GM19455 (cell line): ENCODE results near the gene PLAC1.

Source experiments
- ATAC-seq: cut with Tn5 transposase; IDR thresholded peaks from one replicate; pipeline ENCODE4 v1.9.1; 2021; ENCODE audit not compliant: unreplicated experiment

PLAC1 gene

GRCh38 chrX:134591502-134591901, 66.8 kb downstream of the PLAC1 start:
- no peak for ATAC-seq

DNA sequence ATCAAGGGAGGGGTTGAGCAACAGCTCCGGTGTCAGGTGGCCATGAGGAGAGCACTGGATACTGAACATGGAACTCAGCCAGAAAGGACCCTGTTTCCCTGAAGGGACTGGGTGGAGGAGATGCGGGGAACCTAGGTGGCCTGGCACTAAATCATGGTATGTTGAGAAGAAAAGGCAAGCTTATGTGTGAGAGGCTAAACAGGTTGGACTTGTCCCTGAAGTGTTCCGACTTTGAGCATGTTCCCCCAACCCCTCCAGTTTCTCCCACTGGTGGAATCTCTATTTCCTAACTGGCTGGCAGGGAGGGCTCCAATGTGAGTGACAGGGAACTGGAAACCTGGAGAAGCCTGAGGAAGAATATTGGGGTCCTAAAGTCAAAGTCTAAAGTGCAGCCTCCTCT, 69.5 kb downstream of the PLAC1 start:
- ATAC-seq = no peak

GRCh38 chrX:134580907-134581306, 77.4 kb downstream of the PLAC1 start:
- no peak for ATAC-seq

DNA sequence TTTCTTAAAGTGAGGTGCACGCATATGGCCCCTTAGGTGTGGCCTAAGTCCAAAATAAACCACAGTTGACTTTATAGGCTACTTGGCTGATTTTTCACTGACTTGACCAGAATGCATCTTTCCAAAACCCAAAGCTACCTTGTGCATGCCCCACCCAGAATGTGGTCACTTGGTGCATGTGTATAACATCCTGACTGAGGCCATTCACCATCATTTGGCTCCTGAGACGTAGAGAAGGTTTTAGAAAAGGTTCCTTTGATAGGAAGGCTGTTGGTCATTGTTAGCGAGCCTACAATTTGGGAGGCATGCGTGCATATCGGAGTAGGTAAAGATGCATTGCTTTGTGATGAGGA, 84.6 kb downstream of the PLAC1 start:
- no peak for ATAC-seq

DNA sequence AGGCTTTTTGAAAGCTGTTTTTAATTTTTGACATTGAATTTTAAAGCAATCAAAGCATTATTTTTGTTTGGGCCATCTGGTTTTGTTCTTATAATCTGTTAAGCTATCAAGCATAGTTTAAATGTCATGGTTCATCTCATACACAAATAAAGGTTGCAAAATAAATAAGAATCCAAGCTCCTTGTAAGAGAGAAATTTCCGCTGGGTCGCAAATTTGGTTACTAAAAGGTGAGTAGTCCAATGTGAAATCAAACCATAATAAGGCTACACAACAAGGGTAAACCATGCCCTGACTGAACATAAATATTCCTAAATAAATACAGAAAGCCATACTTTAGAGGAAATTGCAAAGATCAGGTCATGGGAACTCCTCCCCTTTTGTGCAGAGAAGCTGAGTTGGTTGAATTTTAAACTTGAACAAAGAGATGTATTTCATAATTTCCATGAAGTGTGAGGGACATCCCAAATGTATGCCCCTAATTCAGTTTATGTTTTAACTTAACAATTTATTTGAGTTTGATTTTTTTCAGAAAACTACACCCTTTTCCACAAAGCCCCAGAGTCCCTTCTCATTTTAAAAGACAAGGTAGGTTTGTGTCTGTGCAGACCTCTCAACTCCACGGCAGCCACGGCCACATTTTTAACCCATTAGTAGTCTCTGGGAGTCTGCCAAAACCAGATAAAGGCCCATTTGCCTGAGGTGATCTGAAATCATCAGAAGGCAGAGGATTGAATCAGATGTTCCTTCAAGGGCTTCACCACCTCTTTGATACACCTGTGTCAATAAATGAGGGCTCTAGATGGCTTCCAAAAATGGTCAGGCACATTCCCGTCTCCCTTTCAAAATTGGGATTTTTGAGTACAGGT, 85.2 kb downstream of the PLAC1 start:
- ATAC-seq = no peak

- ATAC-seq = no peak
These were observed 86.5 kb downstream of the PLAC1 start for GRCh38 chrX:134571796-134572195.

GRCh38 chrX:134570899-134571298, 87.4 kb downstream of the PLAC1 start:
- no peak for ATAC-seq

DNA sequence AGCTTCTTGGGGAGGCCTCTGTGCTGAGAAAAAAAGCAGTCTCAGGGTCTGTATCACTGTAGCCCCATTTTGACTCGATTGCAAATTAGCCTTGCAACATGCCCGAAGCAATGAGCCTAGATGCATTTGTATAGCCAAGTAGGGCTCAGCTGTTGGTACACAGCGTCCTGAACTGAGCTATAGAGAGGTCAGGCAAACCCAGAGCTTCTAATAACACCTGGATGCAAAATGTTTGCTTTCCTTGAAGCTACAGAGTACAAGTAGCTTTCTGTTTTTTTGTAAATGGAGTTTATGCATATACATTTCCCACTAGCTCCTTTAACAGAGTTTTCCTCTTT, 87.8 kb downstream of the PLAC1 start:
- no peak for ATAC-seq

- ATAC-seq = no peak
These were observed 89.0 kb downstream of the PLAC1 start for GRCh38 chrX:134569306-134569705.

DNA sequence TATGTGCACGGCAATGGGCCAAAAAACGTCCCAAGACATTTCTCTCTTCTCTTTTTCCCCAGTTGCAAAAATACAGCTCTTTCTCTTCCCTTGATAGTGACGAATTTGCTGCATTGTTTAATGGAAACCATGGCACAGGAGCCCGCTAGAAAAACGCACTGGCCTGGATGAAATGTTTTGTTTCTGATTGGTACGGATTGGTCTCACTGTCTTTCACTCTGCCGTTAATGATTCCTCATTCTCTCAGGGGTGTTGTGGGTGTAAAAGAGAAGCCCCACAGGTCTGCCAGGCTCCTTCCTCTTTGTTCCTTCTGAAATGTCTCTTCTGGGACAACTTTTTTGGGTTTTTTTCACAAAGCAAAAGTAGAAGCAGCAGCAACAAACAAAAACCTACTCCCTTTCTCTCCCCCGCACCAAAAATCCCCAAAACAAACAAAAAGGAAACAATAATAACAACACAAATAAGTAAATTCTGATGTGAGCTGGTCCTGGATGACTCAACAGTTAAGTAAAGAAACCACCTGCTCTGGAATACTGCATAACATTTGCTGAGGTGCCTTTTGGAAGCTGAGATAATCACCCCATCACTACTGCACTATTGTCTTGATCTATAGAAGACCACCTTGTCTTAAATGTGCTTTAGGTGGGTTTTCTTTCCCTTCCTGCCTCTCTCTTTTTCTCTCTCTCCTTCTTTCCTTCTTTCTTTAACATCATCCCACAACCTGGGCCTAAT, 89.8 kb downstream of the PLAC1 start:
- no peak for ATAC-seq

DNA sequence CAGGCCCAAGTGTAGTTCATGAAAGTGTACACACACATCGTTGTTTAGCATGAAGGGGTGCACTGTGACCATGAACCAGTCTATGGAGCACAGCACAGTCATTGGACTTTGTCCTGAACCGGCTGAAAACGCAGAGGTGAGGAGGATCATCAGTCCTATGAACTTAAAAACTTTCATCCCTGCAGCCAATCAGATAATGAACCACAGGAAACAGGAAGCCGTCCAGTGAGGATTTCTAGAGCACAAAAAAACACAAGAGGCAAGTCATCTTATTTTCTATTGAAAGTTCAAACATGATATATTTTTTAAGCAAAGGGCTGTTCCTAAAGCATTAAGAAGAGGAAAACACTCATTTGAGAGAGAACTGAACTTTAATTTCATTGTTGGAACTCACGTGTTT, 91.8 kb downstream of the PLAC1 start:
- no peak for ATAC-seq

- ATAC-seq = no peak
These were observed 96.3 kb downstream of the PLAC1 start for GRCh38 chrX:134562002-134562401.

DNA sequence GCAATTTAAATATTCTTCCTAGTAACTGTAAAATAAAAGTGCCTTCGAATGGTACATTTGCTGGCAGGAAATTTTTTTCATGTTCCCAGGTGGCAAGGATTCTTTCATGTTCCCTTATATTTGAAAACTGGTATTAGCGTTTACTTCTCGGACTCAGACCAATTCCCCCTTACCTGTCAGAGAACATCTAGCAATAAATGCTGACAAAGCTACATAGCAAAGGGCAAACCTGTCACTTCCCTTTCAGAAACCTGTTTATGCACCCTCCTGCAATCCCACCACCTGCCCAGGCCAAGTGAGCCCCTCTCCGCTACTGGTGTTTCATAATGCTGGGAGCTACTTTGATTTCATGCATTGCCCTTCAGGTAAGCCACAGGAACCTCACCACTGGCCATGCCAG, 100.1 kb downstream of the PLAC1 start:
- no peak for ATAC-seq

DNA sequence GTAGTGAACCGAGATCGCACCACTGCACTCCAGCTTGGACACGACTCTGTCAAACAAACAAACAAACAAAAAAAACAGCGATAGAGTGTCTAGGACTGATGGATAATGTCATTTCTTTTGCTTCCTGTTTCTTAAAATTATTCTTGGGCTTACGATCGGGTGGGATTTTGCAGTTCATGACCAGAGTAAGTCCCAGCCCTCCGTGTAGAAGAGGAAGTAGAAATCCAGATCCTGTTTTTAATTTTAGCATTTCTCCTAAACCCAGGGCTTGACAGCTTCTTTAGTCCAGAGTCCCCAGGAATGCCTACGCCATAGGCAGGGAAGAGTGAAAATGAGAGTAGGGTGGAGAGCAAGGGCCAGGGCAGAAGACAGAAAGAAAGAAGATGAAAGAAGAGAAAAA, 104.0 kb downstream of the PLAC1 start:
- no peak for ATAC-seq

GRCh38 chrX:134552351-134552750, 105.9 kb downstream of the PLAC1 start:
- no peak for ATAC-seq

DNA sequence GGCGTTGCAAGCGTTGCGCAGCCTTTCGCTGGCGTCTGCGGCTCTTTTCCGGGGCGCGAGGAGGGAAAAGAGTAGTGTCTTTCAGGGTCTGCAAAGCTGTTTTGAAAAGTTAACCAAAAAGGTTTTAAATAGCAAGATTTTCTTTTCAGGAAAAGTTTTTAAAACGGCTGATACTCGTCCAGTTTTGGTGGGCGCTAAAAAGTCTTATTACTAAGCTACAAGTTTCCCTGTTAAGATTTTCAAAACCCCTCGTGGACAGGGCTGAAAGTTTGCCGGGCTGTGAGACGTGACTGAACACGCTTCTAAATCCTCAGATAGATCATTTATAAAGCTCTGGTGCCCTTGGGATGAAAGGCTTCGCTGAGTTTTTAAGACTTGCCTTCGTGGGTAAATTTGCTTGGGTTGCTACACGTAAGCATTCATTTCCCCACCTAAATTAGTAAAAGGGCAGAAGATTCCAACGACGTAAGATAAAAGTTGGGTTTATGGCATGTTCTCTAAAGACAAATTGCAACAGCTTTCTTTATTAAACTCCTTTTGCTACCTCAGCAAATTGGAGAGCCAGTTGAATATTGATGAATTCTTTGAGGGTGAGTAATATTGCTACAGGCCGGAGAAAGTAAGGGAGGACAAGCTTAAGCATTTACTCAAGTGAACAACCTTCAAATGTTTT, 106.8 kb downstream of the PLAC1 start:
- no peak for ATAC-seq

DNA sequence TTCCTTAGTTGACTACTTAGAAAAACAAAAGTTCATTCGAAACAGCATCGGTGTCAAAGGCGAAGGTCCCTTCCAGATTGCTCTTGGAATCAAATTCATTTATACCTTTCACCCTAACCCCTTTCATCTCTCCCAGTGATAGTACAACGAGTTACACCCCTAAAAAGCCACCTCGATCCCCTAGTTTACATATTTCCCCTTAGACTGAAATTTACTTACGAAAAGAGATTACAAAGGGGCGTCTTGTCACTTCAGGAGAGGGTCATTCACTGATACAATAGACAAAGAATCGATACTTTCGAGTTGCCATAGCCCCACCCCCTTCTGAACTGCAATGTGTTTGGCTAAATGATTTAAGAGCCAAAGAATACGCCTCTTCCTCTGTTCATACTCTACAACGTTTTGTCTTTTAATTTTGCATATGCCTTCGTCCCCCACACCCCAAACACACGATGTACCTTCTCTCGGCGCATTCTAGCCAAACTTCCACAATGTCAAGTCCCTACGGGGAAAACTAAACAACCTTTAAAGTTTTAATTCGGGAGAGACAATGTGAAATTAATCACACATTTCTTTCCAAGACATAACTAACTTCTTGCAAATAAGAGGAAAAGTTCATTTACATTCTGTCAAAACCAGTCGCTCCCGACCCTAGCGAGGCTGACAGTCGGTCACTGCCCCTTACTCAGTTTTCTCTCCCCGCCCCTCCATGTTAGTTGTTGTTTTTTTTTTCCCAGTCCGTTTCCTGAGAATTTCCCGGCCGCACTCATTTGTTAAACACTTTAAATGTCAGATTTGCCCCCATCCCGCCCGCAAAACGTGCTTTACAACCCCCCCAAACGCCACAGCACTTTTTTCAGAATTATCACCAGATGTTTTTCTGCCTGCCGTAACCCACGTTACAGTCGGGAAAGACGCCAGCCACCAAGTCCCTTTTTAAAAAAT, 109.7 kb downstream of the PLAC1 start:
- ATAC-seq = no peak

GRCh38 chrX:134547047-134547679, 111.1 kb downstream of the PLAC1 start:
- no peak for ATAC-seq

DNA sequence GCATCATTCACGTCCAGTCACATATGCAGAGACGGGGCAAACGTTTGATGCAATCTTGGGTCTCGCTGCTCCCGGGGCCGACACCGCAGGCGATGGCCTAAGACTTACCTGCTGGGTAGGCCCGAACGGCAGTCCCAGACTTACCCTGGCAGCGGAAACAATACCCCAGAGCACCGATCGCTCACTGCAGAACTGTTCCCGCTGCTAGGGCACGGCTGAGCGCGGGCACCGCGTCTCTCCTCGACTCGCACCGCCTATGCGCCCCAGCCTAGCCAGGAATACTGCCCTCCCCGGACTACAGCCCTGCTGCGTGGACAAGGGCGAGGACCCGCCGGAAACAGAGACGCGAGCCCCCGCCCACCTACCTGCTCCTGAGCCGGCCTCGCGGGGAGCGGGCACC, 112.1 kb downstream of the PLAC1 start:
- no peak for ATAC-seq

DNA sequence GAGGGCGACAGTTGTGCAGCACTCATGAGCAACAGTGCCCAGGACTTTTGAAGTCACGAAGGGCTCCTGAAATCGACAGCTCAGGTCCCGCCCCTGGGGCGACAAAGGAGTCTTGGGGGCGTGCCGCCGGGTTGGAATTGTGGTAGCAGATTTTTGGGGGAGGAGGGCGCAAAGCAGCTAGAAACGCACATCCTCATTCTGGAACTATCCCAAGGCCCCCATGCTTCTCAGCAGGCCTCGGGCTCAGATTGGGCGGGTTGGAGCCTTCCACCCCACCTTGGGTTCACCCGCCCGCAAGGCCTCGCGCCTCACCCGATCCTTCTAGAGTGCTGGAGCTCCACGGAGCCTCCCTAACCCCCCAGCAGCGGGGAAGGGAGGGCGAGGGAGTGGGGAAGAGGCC, 112.8 kb downstream of the PLAC1 start:
- ATAC-seq = no peak
